ENCODE measurements around the gene DPH2.
A peak's percentile ranks its signal among the peaks of the same experiment; 100 is the strongest.

The DPH2 gene

GRCh38 chr1:43970502-43970901 lies 692 bp downstream of the DPH2 start:
- DNase-seq = no peak

- no peak for DNase-seq
These were observed 1.1 kb downstream of the DPH2 start for GRCh38 chr1:43970911-43971310.

GRCh38 chr1:43971336-43971980 lies 1.6 kb downstream of the DPH2 start:
- DNase-seq = no peak

GRCh38 chr1:43973981-43974442 lies 4.2 kb downstream of the DPH2 start:
- DNase-seq = no peak

GRCh38 chr1:43974443-43975248 lies 4.8 kb downstream of the DPH2 start, which contains the start of gene ATP6V0B:
Gene ATP6V0B, plus strand, starts transcription at chr1:43974960. Its CDS starts 81 bp downstream, at chr1:43975041.
- peak; percentile 91 for DNase-seq

- no peak for DNase-seq
These were observed 5.6 kb downstream of the DPH2 start for GRCh38 chr1:43975249-43975961.

- DNase-seq = no peak
These were observed 6.2 kb downstream of the DPH2 start for GRCh38 chr1:43976045-43976444.

GRCh38 chr1:43976890-43977289 lies 7.1 kb downstream of the DPH2 start:
- DNase-seq = no peak

GRCh38 chr1:43977376-43978263 lies 7.8 kb downstream of the DPH2 start:
- DNase-seq = no peak

- no peak for DNase-seq
These were observed 8.4 kb downstream of the DPH2 start for GRCh38 chr1:43978264-43978550.

GRCh38 chr1:43978551-43979260 lies 8.9 kb downstream of the DPH2 start, which contains the start of gene B4GALT2:
Gene B4GALT2, plus strand, starts transcription at chr1:43979210. Its CDS starts 1,951 bp downstream, at chr1:43981161.
- DNase-seq = no peak

GRCh38 chr1:43979261-43979527 lies 9.4 kb downstream of the DPH2 start:
- no peak for DNase-seq

- DNase-seq = no peak
These were observed 9.9 kb downstream of the DPH2 start for GRCh38 chr1:43979528-43980254.

GRCh38 chr1:43980255-43981134 lies 10.7 kb downstream of the DPH2 start:
- no peak for DNase-seq

- DNase-seq = no peak
These were observed 11.3 kb downstream of the DPH2 start for GRCh38 chr1:43981135-43981491.

GRCh38 chr1:43981636-43982035 lies 11.8 kb downstream of the DPH2 start:
- DNase-seq = no peak

GRCh38 chr1:43982241-43982640 lies 12.4 kb downstream of the DPH2 start:
- DNase-seq = no peak

GRCh38 chr1:43982808-43983207 lies 13.0 kb downstream of the DPH2 start:
- no peak for DNase-seq

GRCh38 chr1:43983253-43983899 lies 13.6 kb downstream of the DPH2 start:
- DNase-seq = no peak

GRCh38 chr1:43984855-43985254 lies 15.0 kb downstream of the DPH2 start:
- DNase-seq = no peak
